Stimulated activated CD8-positive, alpha-beta memory T cell treated with anti-CD3 and anti-CD28 coated beads, Interleukin-15, amount 100 ng/mL, for 48 hours (primary cell): ENCODE results near the gene B4GALT2.
A peak's percentile ranks its signal among the peaks of the same experiment; 100 is the strongest.

Source experiments
- DNase-seq, 2 donors: peaks; one replicate each; pipeline ENCODE4 v3.0.0-alpha.2; 2020; ENCODE audit warnings: low read depth in 2 of 2

B4GALT2 gene

GRCh38 chr1:44002606-44003157 is 23.7 kb downstream of the B4GALT2 start:
- no peak for DNase-seq

GRCh38 chr1:44008259-44008658 is 29.2 kb downstream of the B4GALT2 start:
- DNase-seq = no peak

GRCh38 chr1:44010935-44011471 is 32.0 kb downstream of the B4GALT2 start:
- DNase-seq = no peak

- DNase-seq = no peak
Measured at GRCh38 chr1:44012404-44012803, 33.4 kb downstream of the B4GALT2 start.

- no peak for DNase-seq
Measured at GRCh38 chr1:44012941-44013609, 34.1 kb downstream of the B4GALT2 start.

- no peak for DNase-seq
Measured at GRCh38 chr1:44013949-44014348, 34.9 kb downstream of the B4GALT2 start.

GRCh38 chr1:44014365-44015104 is 35.5 kb downstream of the B4GALT2 start:
- DNase-seq = no peak

- DNase-seq = no peak
Measured at GRCh38 chr1:44015206-44015605, 36.2 kb downstream of the B4GALT2 start.

- no peak for DNase-seq
Measured at GRCh38 chr1:44016041-44016889, 37.3 kb downstream of the B4GALT2 start.

- DNase-seq = no peak
Measured at GRCh38 chr1:44016890-44017400, 37.9 kb downstream of the B4GALT2 start.

- no peak for DNase-seq
Measured at GRCh38 chr1:44019466-44019948, 40.5 kb downstream of the B4GALT2 start.

GRCh38 chr1:44020464-44020863 is 41.5 kb downstream of the B4GALT2 start:
- no peak for DNase-seq

- no peak for DNase-seq
Measured at GRCh38 chr1:44021156-44021555, 42.1 kb downstream of the B4GALT2 start.

- no peak for DNase-seq
Measured at GRCh38 chr1:44021581-44022321, 42.7 kb downstream of the B4GALT2 start.

- DNase-seq = no peak
Measured at GRCh38 chr1:44024031-44024902, 45.3 kb downstream of the B4GALT2 start.

- no peak for DNase-seq
Measured at GRCh38 chr1:44024903-44025525, 46.0 kb downstream of the B4GALT2 start.

GRCh38 chr1:44025816-44026215 is 46.8 kb downstream of the B4GALT2 start:
- DNase-seq = no peak

- DNase-seq = no peak
Measured at GRCh38 chr1:44027320-44027719, 48.3 kb downstream of the B4GALT2 start.

GRCh38 chr1:44029260-44029910 is 50.4 kb downstream of the B4GALT2 start:
- DNase-seq = peak in 1 of 2 donors; percentile 5
